Kasumi-1 (cell line): ENCODE results near the gene TNFRSF25.
A peak's percentile ranks its signal among the peaks of the same experiment; 100 is the strongest.

ENCODE experiments used
- DNase-seq, 2 experiments: peaks; one replicate each; lab custom pipeline; 2025; lab: John Stamatoyannopoulos, UW

Gene TNFRSF25

DNA sequence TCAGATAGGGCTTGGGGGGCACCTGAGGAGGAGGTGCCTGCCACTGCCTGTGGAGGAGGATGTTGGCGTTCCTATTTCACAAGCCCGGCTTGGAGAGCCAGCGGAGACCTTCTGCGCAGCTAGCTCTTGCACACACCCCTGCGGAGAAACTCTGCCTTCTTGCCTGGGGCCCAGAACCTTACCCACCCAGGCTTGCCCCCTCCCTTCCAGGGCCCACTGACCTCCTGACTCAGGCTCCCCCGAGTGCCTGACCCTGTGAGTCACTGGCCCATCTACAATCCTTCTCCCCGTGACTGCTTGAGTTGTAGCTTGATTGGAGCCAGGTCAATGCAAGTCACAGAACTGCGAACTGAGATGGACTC lies 49.7 kb downstream of the TNFRSF25 start:
- no peak for DNase-seq

DNA sequence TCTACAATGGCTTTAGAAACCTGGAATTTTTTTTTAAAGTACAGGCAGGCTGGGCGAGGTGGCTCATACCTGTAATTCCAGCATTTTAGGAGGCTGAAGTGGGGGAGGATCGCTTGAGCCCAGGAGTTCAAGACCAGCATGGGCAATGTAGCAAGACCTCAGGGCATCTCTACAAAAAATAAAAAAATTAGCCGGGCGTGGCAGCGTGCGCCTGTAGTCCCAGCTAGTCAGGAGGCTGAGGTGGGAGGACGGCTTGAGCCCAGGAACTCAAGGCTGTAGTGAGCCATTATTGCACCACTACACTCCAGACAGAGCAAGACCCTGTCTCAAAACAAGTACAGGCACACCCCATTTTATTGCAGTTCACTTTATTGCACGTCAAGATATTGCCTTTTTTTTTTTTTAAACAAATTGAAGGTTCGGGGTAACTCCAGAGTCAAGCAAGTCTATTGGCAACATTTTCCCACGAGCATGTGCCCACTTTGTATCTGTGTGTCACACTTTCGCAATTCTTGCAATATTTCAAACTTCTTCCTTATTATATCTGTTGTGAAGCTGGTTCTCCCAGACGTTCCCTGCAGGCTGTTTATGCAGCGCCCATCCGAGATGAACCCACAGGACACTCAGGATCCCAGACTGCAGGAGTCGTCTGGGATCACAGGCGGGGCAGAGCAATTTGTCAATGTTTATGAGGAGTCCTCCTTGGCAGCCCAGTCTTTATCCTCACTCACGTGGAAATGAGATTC lies 50.9 kb downstream of the TNFRSF25 start:
- no peak for DNase-seq

DNA sequence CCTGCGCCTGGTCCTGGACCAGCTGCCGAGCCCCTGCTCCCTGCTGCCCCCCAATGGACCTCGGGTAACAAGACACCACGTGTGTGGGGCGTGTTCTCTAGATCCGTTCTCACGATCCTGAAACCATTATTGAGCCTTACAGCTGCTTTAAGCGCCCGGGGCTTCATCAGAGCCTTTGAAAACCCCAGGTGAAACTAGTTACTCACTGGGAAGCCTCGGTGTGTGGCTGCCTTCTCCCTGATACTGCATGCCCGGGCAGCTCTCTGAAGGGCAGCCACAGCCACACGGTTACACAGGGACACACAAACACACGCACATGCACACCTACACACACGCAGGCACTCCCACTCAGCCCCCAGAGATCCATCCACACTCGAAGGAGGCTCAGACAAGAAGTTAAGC lies 51.5 kb downstream of the TNFRSF25 start:
- peak; percentile 39 to 53 for DNase-seq

DNA sequence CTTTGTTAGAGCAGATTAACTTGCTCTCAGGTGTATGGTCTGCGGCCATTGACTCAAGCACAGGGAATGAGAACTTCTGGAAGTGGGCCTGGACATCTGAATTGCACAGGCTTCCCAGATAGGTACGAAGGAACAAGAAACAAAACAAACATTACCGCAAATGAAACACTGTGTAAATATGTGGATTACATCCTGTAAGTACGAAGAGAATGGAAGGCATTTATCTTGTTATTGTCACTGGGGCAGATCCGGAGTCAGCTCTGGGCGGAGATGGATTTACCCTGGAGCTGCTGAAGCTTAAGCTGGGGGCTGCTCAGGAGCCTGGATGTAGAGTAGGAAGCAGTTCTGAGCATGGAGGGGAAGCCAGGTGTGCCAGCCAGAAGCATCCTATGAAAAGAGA lies 53.1 kb downstream of the TNFRSF25 start:
- no peak for DNase-seq
